H9 (cell line): ENCODE measurements around the gene NRBF2. TPM values are rescaled to one million over a fixed set of nuclear protein-coding genes. Genes with fewer than 3 reads are reported as not detected.

Experiments
- DNase-seq: peaks from one replicate; pipeline ENCODE4 v3.0.0-alpha.2; 2017
- H2AFZ ChIP-seq: one replicate; pipeline ENCODE4 v1.6.1; 2013; ENCODE audit warnings: mild to moderate bottlenecking, low read length, control low read depth, moderate library complexity
- H2AK5ac ChIP-seq: 2 replicates; pipeline ENCODE4 v1.6.1; 2013; ENCODE audit warnings: low read length, control low read depth, mixed read lengths; ENCODE audit not compliant: insufficient read length
- H2BK120ac ChIP-seq: one replicate; pipeline ENCODE4 v1.6.1; 2013; ENCODE audit warnings: low read depth, mild to moderate bottlenecking, low read length, control low read depth, inconsistent platforms; ENCODE audit not compliant: poor library complexity, severe bottlenecking
- H2BK12ac ChIP-seq: 2 replicates; pipeline ENCODE4 v1.6.1; 2013; ENCODE audit warnings: low read length, control low read depth, mixed read lengths, low read depth; ENCODE audit not compliant: insufficient read length
- H2BK15ac ChIP-seq: 2 replicates; pipeline ENCODE4 v1.6.1; 2013; ENCODE audit warnings: low read depth, low read length, control low read depth
- H2BK20ac ChIP-seq: one replicate; pipeline ENCODE4 v1.6.1; 2013; ENCODE audit warnings: low read depth, mild to moderate bottlenecking, low read length, control low read depth, inconsistent platforms; ENCODE audit not compliant: poor library complexity, severe bottlenecking
- H2BK5ac ChIP-seq: 2 replicates; pipeline ENCODE4 v1.6.1; 2013; ENCODE audit warnings: low read length, control low read depth, mixed read lengths; ENCODE audit not compliant: insufficient read length
- H3K14ac ChIP-seq: 2 replicates; pipeline ENCODE4 v1.6.1; 2013; ENCODE audit warnings: low read length, control low read depth; ENCODE audit not compliant: insufficient read depth
- H3K18ac ChIP-seq: 2 replicates; pipeline ENCODE4 v1.6.1; 2013; ENCODE audit warnings: low read depth, mild to moderate bottlenecking, mixed read lengths, low read length, control low read depth; ENCODE audit not compliant: insufficient read length
- H3K23ac ChIP-seq: 2 replicates; pipeline ENCODE4 v1.6.1; 2013; ENCODE audit warnings: low read length, control low read depth, mixed read lengths, low read depth; ENCODE audit not compliant: insufficient read length
- H3K23me2 ChIP-seq: 2 replicates; pipeline ENCODE4 v1.6.1; 2013; ENCODE audit warnings: low read depth, mild to moderate bottlenecking, mixed read lengths, low read length, control low read depth; ENCODE audit not compliant: insufficient read length, poor library complexity, severe bottlenecking
- H3K27ac ChIP-seq: 2 replicates; pipeline ENCODE4 v1.5.1; 2013; ENCODE audit warnings: low read length, control low read depth, mixed read lengths, low read depth; ENCODE audit not compliant: insufficient read length
- H3K27me3 ChIP-seq: 2 replicates; pipeline ENCODE4 v1.6.1; 2013; ENCODE audit warnings: low read length, control low read depth, inconsistent platforms; ENCODE audit not compliant: insufficient read depth
- H3K4ac ChIP-seq: 2 replicates; pipeline ENCODE4 v1.6.1; 2013; ENCODE audit warnings: low read depth, mild to moderate bottlenecking, control low read depth, inconsistent platforms, low read length, moderate library complexity
- H3K4me1 ChIP-seq: 2 replicates; pipeline ENCODE4 v1.6.1; 2013; ENCODE audit warnings: low read length, control low read depth, inconsistent platforms; ENCODE audit not compliant: insufficient read depth
- H3K4me2 ChIP-seq: 2 replicates; pipeline ENCODE4 v1.6.1; 2013; ENCODE audit warnings: low read length, control low read depth, mixed read lengths; ENCODE audit not compliant: insufficient read length, insufficient read depth
- H3K56ac ChIP-seq: 2 replicates; pipeline ENCODE4 v1.6.1; 2013; ENCODE audit warnings: low read depth, mild to moderate bottlenecking, mixed read lengths, low read length, control low read depth; ENCODE audit not compliant: insufficient read length
- H3K79me1 ChIP-seq: 2 replicates; pipeline ENCODE4 v1.6.1; 2013; ENCODE audit warnings: low read depth, mild to moderate bottlenecking, moderate library complexity, low read length, control low read depth, inconsistent platforms; ENCODE audit not compliant: insufficient read depth, poor library complexity, severe bottlenecking
- H3K79me2 ChIP-seq: 2 replicates; pipeline ENCODE4 v1.6.1; 2013; ENCODE audit warnings: low read length, control low read depth, inconsistent platforms; ENCODE audit not compliant: insufficient read depth
- H3K9ac ChIP-seq: 2 replicates; pipeline ENCODE4 v1.6.1; 2013; ENCODE audit warnings: low read length, control low read depth, mixed read lengths; ENCODE audit not compliant: insufficient read length; ENCODE audit errors: extremely low read depth
- H3K9me3 ChIP-seq: one replicate; pipeline ENCODE4 v1.6.1; 2013; ENCODE audit warnings: low read depth, low read length, inconsistent platforms; ENCODE audit not compliant: control insufficient read depth
- H3T11ph ChIP-seq: one replicate; pipeline ENCODE4 v1.6.1; 2013; ENCODE audit warnings: mild to moderate bottlenecking, low read length, control low read depth, inconsistent platforms
- H4K20me1 ChIP-seq: one replicate; pipeline ENCODE4 v1.6.1; 2013; ENCODE audit not compliant: control insufficient read depth, insufficient read length, insufficient read depth
- H4K5ac ChIP-seq: 2 replicates; pipeline ENCODE4 v1.6.1; 2013; ENCODE audit warnings: low read depth, mild to moderate bottlenecking, mixed read lengths, low read length, control low read depth; ENCODE audit not compliant: insufficient read length
- H4K8ac ChIP-seq: replicated peaks from 2 replicates; pipeline ENCODE4 v1.6.1; 2013; ENCODE audit warnings: low read length, control low read depth, mixed read lengths, low read depth; ENCODE audit not compliant: insufficient read length
- H4K91ac ChIP-seq: 2 replicates; pipeline ENCODE4 v1.6.1; 2013; ENCODE audit warnings: low read depth, mild to moderate bottlenecking, moderate library complexity, mixed read lengths, low read length, control low read depth; ENCODE audit not compliant: insufficient read length
- H3K27ac Mint-ChIP-seq, 3 experiments: 2 replicates in 2 of 3; 3 replicates in 1 of 3; pipeline ENCODE4 v1.8.0; 2020 to 2021; ENCODE audit warnings: mixed read lengths in 3 of 3, mild to moderate bottlenecking in 1 of 3, moderate library complexity in 1 of 3
- H3K27me3 Mint-ChIP-seq: 2 replicates; pipeline ENCODE4 v1.8.0; 2021; ENCODE audit warnings: low read depth, mild to moderate bottlenecking, moderate library complexity, mixed read lengths
- H3K36me3 Mint-ChIP-seq, 3 experiments: 2 replicates in 2 of 3; 3 replicates in 1 of 3; pipeline ENCODE4 v1.8.0; 2020 to 2021; ENCODE audit warnings: low read depth in 3 of 3, mixed read lengths in 3 of 3; ENCODE audit not compliant: insufficient read depth in 1 of 3
- H3K4me1 Mint-ChIP-seq, 2 experiments: 2 replicates each; pipeline ENCODE4 v1.8.0; 2020; ENCODE audit warnings: mixed read lengths in 2 of 2
- H3K4me3 Mint-ChIP-seq, 2 experiments: 2 replicates in 1 of 2; 3 replicates in 1 of 2; pipeline ENCODE4 v1.8.0; 2020 to 2021; ENCODE audit warnings: mild to moderate bottlenecking in 2 of 2, mixed read lengths in 2 of 2, moderate library complexity in 1 of 2
- H3K9me3 Mint-ChIP-seq, 2 experiments: 2 replicates in 1 of 2; 3 replicates in 1 of 2; pipeline ENCODE4 v1.8.0; 2020; ENCODE audit warnings: mild to moderate bottlenecking in 2 of 2, mixed read lengths in 2 of 2, moderate library complexity in 1 of 2
- WGBS: extraction: QIAGEN DNeasy Blood & Tissue Kit; methylation state at CpG from one replicate; pipeline ENCODE4 v1.1.7; 2013; ENCODE audit warnings: missing lambda C conversion rate, low lambda C conversion rate, mixed read lengths; ENCODE audit not compliant: insufficient read length; ENCODE audit errors: extremely low coverage; 5-methylcytosine and 5-hydroxymethylcytosine counted together
- total RNA-seq: library from RNA; stranded (reverse); gene quantifications from 2 replicates; pipeline ENCODE4 v1.2.1, GENCODE V29; 2021
- TF ChIP-seq, protein P1 (sequence below): fragments of 200-600 bp; sonication (generic); conservative IDR thresholded peaks from 3 replicates; pipeline ENCODE4 v1.8.0; 2021; ENCODE audit warnings: antibody characterized with exemption, mild to moderate bottlenecking

NRBF2 gene
- total RNA-seq, 1 experiment from 2014 or later = 30.1 TPM

DNA sequence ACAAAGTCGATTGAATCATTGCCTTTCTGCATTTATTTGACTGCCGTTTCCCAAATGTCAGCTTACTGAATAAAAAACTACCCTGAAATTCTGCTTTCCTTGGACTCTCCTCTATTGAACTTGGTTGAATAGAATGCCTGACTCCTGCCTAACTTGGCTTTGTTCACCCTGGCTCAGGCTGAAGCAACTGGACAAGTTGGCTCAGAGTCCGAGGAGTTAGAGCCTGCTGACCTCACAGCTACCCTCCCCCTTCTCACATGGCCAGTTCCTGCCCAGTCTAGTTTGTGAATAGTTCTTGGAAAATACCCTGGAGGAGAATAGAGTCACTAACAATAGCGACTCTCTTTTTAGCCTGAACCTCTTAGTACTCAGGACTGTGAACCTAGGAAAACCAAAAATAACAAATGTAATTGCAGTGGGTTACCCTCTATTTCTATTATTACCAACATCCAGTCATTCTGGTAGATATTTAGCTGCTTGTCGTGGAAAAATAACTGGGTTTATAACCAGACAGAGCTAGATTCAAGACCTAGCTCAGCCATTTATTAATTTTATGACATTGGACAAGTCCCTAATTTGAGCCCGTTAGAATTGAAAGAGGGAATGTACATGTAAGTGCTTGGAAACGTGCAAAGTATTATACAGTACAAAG, 17.3 kb upstream of the NRBF2 start:
- no peak for DNase-seq
- Histone ChIP-seq H2BK15ac (no peak overlapping the region), H3K79me2 (no peaks in the 10 kb centered on the region), H3T11ph (no peak overlapping the region), H3K27ac (no peak overlapping the region), H3K4ac (no peak overlapping the region), H3K27me3 (no peaks in the 10 kb centered on the region), H4K20me1 (no peaks in the 10 kb centered on the region), H2BK5ac (no peak overlapping the region), H3K9ac (no peak overlapping the region), H2AFZ (no peak overlapping the region), H4K8ac (no peak overlapping the region), H4K5ac (no peak overlapping the region), H3K4me1 (no peaks in the 10 kb centered on the region), H3K9me3 (no peaks in the 10 kb centered on the region), H3K56ac (no peak overlapping the region), H2BK20ac (no peak overlapping the region), H3K79me1 (no peaks in the 10 kb centered on the region), H3K4me2 (no peak overlapping the region), H3K14ac (no peak overlapping the region), H2BK12ac (no peak overlapping the region), H4K91ac (no peak overlapping the region), H2BK120ac (no peak overlapping the region), H3K23ac (no peak overlapping the region), H3K23me2 (no peaks in the 10 kb centered on the region), H2AK5ac (no peak overlapping the region), H3K18ac (no peak overlapping the region)
- no peak overlapping the region for H3K4me3 Mint-ChIP-seq
- no peaks in the 10 kb centered on the region for H3K27me3 Mint-ChIP-seq
- peak overlapping the region in 1 of 3 experiments; percentile 51; a peak in 1 of 7 replicates for H3K27ac Mint-ChIP-seq
- TF ChIP-seq, protein P1, sequence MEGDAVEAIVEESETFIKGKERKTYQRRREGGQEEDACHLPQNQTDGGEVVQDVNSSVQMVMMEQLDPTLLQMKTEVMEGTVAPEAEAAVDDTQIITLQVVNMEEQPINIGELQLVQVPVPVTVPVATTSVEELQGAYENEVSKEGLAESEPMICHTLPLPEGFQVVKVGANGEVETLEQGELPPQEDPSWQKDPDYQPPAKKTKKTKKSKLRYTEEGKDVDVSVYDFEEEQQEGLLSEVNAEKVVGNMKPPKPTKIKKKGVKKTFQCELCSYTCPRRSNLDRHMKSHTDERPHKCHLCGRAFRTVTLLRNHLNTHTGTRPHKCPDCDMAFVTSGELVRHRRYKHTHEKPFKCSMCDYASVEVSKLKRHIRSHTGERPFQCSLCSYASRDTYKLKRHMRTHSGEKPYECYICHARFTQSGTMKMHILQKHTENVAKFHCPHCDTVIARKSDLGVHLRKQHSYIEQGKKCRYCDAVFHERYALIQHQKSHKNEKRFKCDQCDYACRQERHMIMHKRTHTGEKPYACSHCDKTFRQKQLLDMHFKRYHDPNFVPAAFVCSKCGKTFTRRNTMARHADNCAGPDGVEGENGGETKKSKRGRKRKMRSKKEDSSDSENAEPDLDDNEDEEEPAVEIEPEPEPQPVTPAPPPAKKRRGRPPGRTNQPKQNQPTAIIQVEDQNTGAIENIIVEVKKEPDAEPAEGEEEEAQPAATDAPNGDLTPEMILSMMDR = no peak
- peaks cover 0 to 5% (median 3%) of the 10 kb centered on the region in 3 experiments; a peak in 3 of 7 replicates for H3K36me3 Mint-ChIP-seq
- H3K9me3 Mint-ChIP-seq = peaks cover 4 to 5% of the 10 kb centered on the region in 2 experiments; a peak in 3 of 5 replicates
- H3K4me1 Mint-ChIP-seq = peaks cover 3% of the 10 kb centered on the region in 2 experiments; a peak in 2 of 4 replicates
- no CpG with 5 or more reads among the region's 7 CpGs for WGBS
